Adrenal gland (tissue), 5 donors: Measurements from ENCODE around the gene ACADL.

Experiments
- CTCF ChIP-seq, 6 experiments: fragments of 450-650 bp in 4 of 6; fragments of 200-600 bp in 2 of 6; sonication (generic) in 1 of 6; IDR thresholded peaks; 1 replicate in 5 of 6; 2 replicates in 1 of 6; pipeline versions ENCODE4 v1.5.1 to v1.8.0; 2016 to 2021; ENCODE audit warnings: antibody characterized with exemption in 6 of 6, mild to moderate bottlenecking in 2 of 6, moderate library complexity in 1 of 6
- POLR2A ChIP-seq, 2 donors: fragments of 450-650 bp; IDR thresholded peaks; one replicate each; pipeline ENCODE4 v1.6.1; 2017; ENCODE audit warnings: antibody characterized with exemption in 2 of 2, mild to moderate bottlenecking in 2 of 2, moderate library complexity in 1 of 2
- donor health status: DM: no; HTN: no; CAD: no.

GRCh38 chr2:210172219-210172575, 53.0 kb downstream of the ACADL start:
- TF ChIP-seq CTCF (IDR thresholded peaks at IDR 0.05) = no peak
- no peak for TF ChIP-seq POLR2A (IDR thresholded peaks at IDR 0.05)
